Measurements from ENCODE around the gene HMGN5.

The HMGN5 gene

GRCh38 chrX:81120258-81120935, 81.3 kb downstream of the HMGN5 start:
- DNase-seq (ENCODE audit: low spot score): no peak

GRCh38 chrX:81114757-81115156, 87.0 kb downstream of the HMGN5 start:
- no peak for DNase-seq (ENCODE audit: low spot score)

- no peak for DNase-seq (ENCODE audit: low spot score)
Measured at GRCh38 chrX:81110286-81110685, 91.4 kb downstream of the HMGN5 start.

- DNase-seq (ENCODE audit: low spot score): no peak
Measured at GRCh38 chrX:81082649-81083048, 119.1 kb downstream of the HMGN5 start.

Data from AG08396 (cell line).